ENCODE results near the gene GNL1. TPM values are rescaled to one million over a fixed set of nuclear protein-coding genes. Genes with fewer than 3 reads are reported as not detected.

Gene GNL1
- total RNA-seq, 1 experiment from 2014 or later: 113 TPM

- TF ChIP-seq RAD21 (IDR thresholded peaks at IDR 0.05; ENCODE audit: low read depth) (no peak), YY1 (IDR thresholded peaks at IDR 0.05; ENCODE audit: extremely low read depth, insufficient replicate concordance, low read depth, low read length) (no peak), TCF7L2 (IDR thresholded peaks at IDR 0.05; ENCODE audit: borderline replicate concordance, extremely low read depth, insufficient read depth, insufficient read length) (peak; percentile 2)
- POLR2A ChIA-PET: interaction anchor here (1.0 to 1.1 kb wide), 5 partner anchors 15 to 44 kb away, joined by 3 to 12 read pairs (median 6); partner anchors contain the start of genes GNL1 and PRR3
- intact Hi-C loops (cut with micrococcal nuclease): loop anchor here (1.0 kb wide), 1 partner anchor 15 kb away; the partner anchor contains the start of gene GNL1
- peaks cover 53% of the 10 kb centered on the region for H3K79me2 ChIP-seq (ENCODE audit: insufficient read depth, low read length)
- no peaks in the 10 kb centered on the region for H3K27me3 ChIP-seq (ENCODE audit: insufficient read depth, low read length)
- H3K9me3 ChIP-seq (ENCODE audit: control insufficient read depth in 1 of 2, insufficient read depth in 1 of 2, low read depth in 1 of 2, low read length in 2 of 2): no peaks in the 10 kb centered on the region
- DNase-seq (ENCODE audit: low read depth, low spot score) (no peak), ATAC-seq (peak; percentile 46)
- peak overlapping the region; percentile 72 for H3K27ac ChIP-seq (ENCODE audit: low read depth, low read length)
- peak overlapping the region; percentile 66 to 97 for H3K4me3 ChIP-seq (replicated peaks in 1 of 2; ENCODE audit: low read depth in 1 of 2, low read length in 2 of 2)
- RAD21 ChIA-PET (ENCODE audit: low non-redundant PET in 1 of 2, low total read pairs in 2 of 2, uncharacterized antibody in 2 of 2, unreplicated experiment in 2 of 2): no interaction called here
- peak overlapping the region; percentile 85 for H3K9ac ChIP-seq (ENCODE audit: low read length)
- CTCF ChIA-PET: interaction anchor here (0.6 to 1.3 kb wide), 2 partner anchors 25 to 30 kb away, joined by 3 to 6 read pairs; no protein-coding TSS in a partner anchor
- H3K4me2 ChIP-seq (ENCODE audit: low read length): peak overlapping the region; percentile 88
- peaks cover 12% of the 10 kb centered on the region; the same call in 1 of the 2 replicates for H4K20me1 ChIP-seq (ENCODE audit: insufficient read depth)
- TSS peak; percentile 81 for BruUV-seq (replicated peaks)
- H3K4me1 ChIP-seq (ENCODE audit: control insufficient read depth in 1 of 2, insufficient read depth in 2 of 2, low read length in 2 of 2): peaks cover 9 to 29% of the 10 kb centered on the region in 2 experiments
- H3K9me2 ChIP-seq (ENCODE audit: insufficient read depth): no peaks in the 10 kb centered on the region
- peaks cover 2 to 14% of the 10 kb centered on the region in 2 experiments; a peak in 3 of 4 replicates for H3K36me3 ChIP-seq (ENCODE audit: control insufficient read depth in 1 of 2, insufficient read depth in 2 of 2, low read length in 2 of 2)
- no peak overlapping the region for H2AFZ ChIP-seq (ENCODE audit: low read depth, low read length, poor library complexity, severe bottlenecking)
These were observed 15.4 kb upstream of the GNL1 start for GRCh38 chr6:30571762-30572082.

GRCh38 chr6:30571075-30571761 is 14.9 kb upstream of the GNL1 start, which contains the start of gene ABCF1:
TSS of gene ABCF1 (plus strand) at chr6:30571442. CDS start at chr6:30571488, 46 bp downstream.
- H3K27me3 ChIP-seq (ENCODE audit: insufficient read depth, low read length): no peaks in the 10 kb centered on the region
- ChIA-PET CTCF (interaction anchor here (0.6 to 1.3 kb wide), 3 partner anchors 26 to 30 kb away, joined by 3 to 6 read pairs (median 3); no protein-coding TSS in a partner anchor), POLR2A (interaction anchor here (1.0 to 1.1 kb wide), 5 partner anchors 15 to 45 kb away, joined by 3 to 12 read pairs (median 6); partner anchors contain the start of genes GNL1 and PRR3), RAD21 (ENCODE audit: low non-redundant PET in 1 of 2, low total read pairs in 2 of 2, uncharacterized antibody in 2 of 2, unreplicated experiment in 2 of 2) (no interaction called here)
- H3K4me2 ChIP-seq (ENCODE audit: low read length): peak within 1 kb of the TSS; percentile 88
- peak within 1 kb of the TSS; percentile 24 for H2AFZ ChIP-seq (ENCODE audit: low read depth, low read length, poor library complexity, severe bottlenecking)
- peaks cover 49% of the 10 kb centered on the region for H3K79me2 ChIP-seq (ENCODE audit: insufficient read depth, low read length)
- intact Hi-C loops (cut with micrococcal nuclease): loop anchor here (1.0 kb wide), 1 partner anchor 15 kb away; the partner anchor contains the start of gene GNL1
- TF ChIP-seq SRF (IDR thresholded peaks at IDR 0.05; ENCODE audit: low read depth): 0 out of 2 replicates have a peak, but pooled peaks have one; percentile 50
- peak; percentile 73 for TF ChIP-seq ZFX (IDR thresholded peaks at IDR 0.05)
- peak; percentile 89 for TF ChIP-seq POLR2AphosphoS5 (IDR thresholded peaks at IDR 0.05; ENCODE audit: low read depth, low read length)
- TF ChIP-seq YY1 (IDR thresholded peaks at IDR 0.05; ENCODE audit: extremely low read depth, insufficient replicate concordance, low read depth, low read length): peak; percentile 56
- TF ChIP-seq SIN3A (IDR thresholded peaks at IDR 0.05; ENCODE audit: low read depth): peak; percentile 97
- TF ChIP-seq EGR1 (IDR thresholded peaks at IDR 0.05; ENCODE audit: low read depth): peak; percentile 88
- no peak for TF ChIP-seq CTCF (IDR thresholded peaks at IDR 0.05 in 2 of 3, conservative IDR thresholded peaks at IDR 0.05 in 1 of 3; ENCODE audit: borderline replicate concordance in 1 of 3, insufficient read depth in 1 of 3, low read depth in 2 of 3, low read length in 2 of 3)
- peak; percentile 99 for TF ChIP-seq MAX (IDR thresholded peaks at IDR 0.05)
- peak; percentile 48 for TF ChIP-seq POLR2A (IDR thresholded peaks at IDR 0.05; ENCODE audit: borderline replicate concordance, extremely low read depth, insufficient read depth, insufficient read length)
- TF ChIP-seq CEBPB (IDR thresholded peaks at IDR 0.05; ENCODE audit: low read depth): no peak
- peak; percentile 78 for TF ChIP-seq SP1 (IDR thresholded peaks at IDR 0.05; ENCODE audit: low read depth)
- TF ChIP-seq RAD21 (IDR thresholded peaks at IDR 0.05; ENCODE audit: low read depth): no peak
- peak; percentile 44; the same call in 1 of the 2 replicates for TF ChIP-seq ELF1 (IDR thresholded peaks at IDR 0.05; ENCODE audit: borderline replicate concordance, low read depth)
- peak; percentile 79 for TF ChIP-seq CBX3 (IDR thresholded peaks at IDR 0.05; ENCODE audit: low read depth)
- no peak for TF ChIP-seq FOSL1 (IDR thresholded peaks at IDR 0.05; ENCODE audit: low read depth)
- peak; percentile 15 for TF ChIP-seq TCF7L2 (IDR thresholded peaks at IDR 0.05; ENCODE audit: borderline replicate concordance, extremely low read depth, insufficient read depth, insufficient read length)
- H3K9ac ChIP-seq (ENCODE audit: low read length): peak within 1 kb of the TSS; percentile 85
- peaks cover 12% of the 10 kb centered on the region; the same call in 1 of the 2 replicates for H4K20me1 ChIP-seq (ENCODE audit: insufficient read depth)
- H3K4me1 ChIP-seq (ENCODE audit: control insufficient read depth in 1 of 2, insufficient read depth in 2 of 2, low read length in 2 of 2): peaks cover 9 to 29% of the 10 kb centered on the region in 2 experiments
- H3K9me2 ChIP-seq (ENCODE audit: insufficient read depth): no peaks in the 10 kb centered on the region
- peak; percentile 93 for DNase-seq (ENCODE audit: low read depth, low spot score)
- BruUV-seq (replicated peaks): no TSS peak
- peak within 1 kb of the TSS; percentile 72 for H3K27ac ChIP-seq (ENCODE audit: low read depth, low read length)
- ATAC-seq: peak; percentile 92
- H3K9me3 ChIP-seq (ENCODE audit: control insufficient read depth in 1 of 2, insufficient read depth in 1 of 2, low read depth in 1 of 2, low read length in 2 of 2): no peaks in the 10 kb centered on the region
- H3K36me3 ChIP-seq (ENCODE audit: control insufficient read depth in 1 of 2, insufficient read depth in 2 of 2, low read length in 2 of 2): peaks cover 2 to 12% of the 10 kb centered on the region in 2 experiments; a peak in 3 of 4 replicates
- H3K4me3 ChIP-seq (replicated peaks in 1 of 2; ENCODE audit: low read depth in 1 of 2, low read length in 2 of 2): peak within 1 kb of the TSS; percentile 66 to 97

All from HCT116 (cell line).